OCI-LY1 (cell line): Measurements from ENCODE around the gene ABTB2.

Source experiments
- H2AFZ ChIP-seq: fragments of 200-600 bp; sonication (generic), shearing (Covaris generic); 2 replicates; pipeline ENCODE4 v1.6.0; 2014; ENCODE audit warnings: antibody characterized with exemption, mild to moderate bottlenecking, low read length
- H3F3A ChIP-seq: fragments of 200-600 bp; sonication (generic), shearing (Covaris generic); 2 replicates; pipeline ENCODE4 v1.6.0; 2014; ENCODE audit warnings: mild to moderate bottlenecking, antibody characterized with exemption, low read length, moderate library complexity; ENCODE audit not compliant: insufficient read depth
- H3K27ac ChIP-seq: fragments of 200-600 bp; sonication (generic); 2 replicates; pipeline ENCODE4 v1.5.1; 2014; ENCODE audit warnings: low read length, mixed run types, mild to moderate bottlenecking, low read depth; ENCODE audit not compliant: poor library complexity, severe bottlenecking
- H3K27me3 ChIP-seq: fragments of 200-600 bp; sonication (generic); 2 replicates; pipeline ENCODE4 v1.6.0; 2014; ENCODE audit warnings: antibody characterized with exemption, mild to moderate bottlenecking, low read length, moderate library complexity; ENCODE audit not compliant: insufficient read depth
- H3K36me3 ChIP-seq: fragments of 200-600 bp; sonication (generic); 2 replicates; pipeline ENCODE4 v1.6.1; 2014; ENCODE audit warnings: mild to moderate bottlenecking, antibody characterized with exemption, low read length, moderate library complexity, mixed read lengths; ENCODE audit not compliant: insufficient read depth
- H3K4me1 ChIP-seq: fragments of 200-600 bp; sonication (generic); 2 replicates; pipeline ENCODE4 v1.5.1; 2014; ENCODE audit warnings: mild to moderate bottlenecking, low read length, moderate library complexity; ENCODE audit not compliant: insufficient read depth, severe bottlenecking
- H3K4me2 ChIP-seq: fragments of 200-600 bp; sonication (generic), shearing (Covaris generic); 2 replicates; pipeline ENCODE4 v1.6.1; 2014; ENCODE audit warnings: low read length
- H3K4me3 ChIP-seq: fragments of 200-600 bp; sonication (generic); 2 replicates; pipeline ENCODE4 v1.5.1; 2014; ENCODE audit warnings: low read length, low read depth, mild to moderate bottlenecking, mixed read lengths; ENCODE audit not compliant: poor library complexity, severe bottlenecking
- H3K79me2 ChIP-seq: fragments of 200-600 bp; shearing (Covaris generic); 2 replicates; pipeline ENCODE4 v1.6.1; 2016; ENCODE audit warnings: mixed run types, low read length, mixed read lengths; ENCODE audit not compliant: insufficient read depth
- H3K9ac ChIP-seq: fragments of 200-600 bp; sonication (generic), shearing (Covaris generic); 2 replicates; pipeline ENCODE4 v1.6.1; 2014; ENCODE audit warnings: mild to moderate bottlenecking, low read length, mixed read lengths
- H3K9me2 ChIP-seq: fragments of 200-600 bp; sonication (generic), shearing (Covaris generic); 2 replicates; pipeline ENCODE4 v1.6.1; 2014; ENCODE audit warnings: low read depth, mild to moderate bottlenecking, low read length, mixed read lengths
- H3K9me3 ChIP-seq: fragments of 200-600 bp; shearing (Covaris generic); 2 replicates; pipeline ENCODE4 v1.6.1; 2014; ENCODE audit warnings: low read length, mixed read lengths
- H4K20me1 ChIP-seq: fragments of 200-600 bp; sonication (generic), shearing (Covaris generic); 2 replicates; pipeline ENCODE4 v1.6.0; 2016; ENCODE audit warnings: mild to moderate bottlenecking, low read length; ENCODE audit not compliant: insufficient read depth
- CTCF ChIP-seq: fragments of 200-600 bp; sonication (generic), shearing (Covaris generic); IDR thresholded peaks from 2 replicates; pipeline ENCODE4 v1.5.1; 2017; ENCODE audit warnings: mild to moderate bottlenecking, antibody characterized with exemption, low read length, moderate library complexity, mixed read lengths
- EZH2 ChIP-seq: fragments of 200-600 bp; sonication (generic), shearing (Covaris generic); IDR thresholded peaks from 2 replicates; pipeline ENCODE4 v1.8.0; 2017; ENCODE audit warnings: borderline replicate concordance, mixed run types, mild to moderate bottlenecking, antibody characterized with exemption, low read length, moderate library complexity, mixed read lengths

The ABTB2 gene

GRCh38 chr11:34292111-34292510 is 65.7 kb downstream of the ABTB2 start:
- Histone ChIP-seq H3K9me3 (no peaks in the 10 kb centered on the region), H4K20me1 (no peaks in the 10 kb centered on the region), H2AFZ (no peak overlapping the region), H3K27me3 (no peaks in the 10 kb centered on the region), H3K27ac (no peak overlapping the region), H3K4me3 (no peak overlapping the region), H3K79me2 (no peaks in the 10 kb centered on the region), H3K9ac (no peak overlapping the region), H3K4me1 (no peaks in the 10 kb centered on the region), H3F3A (no peaks in the 10 kb centered on the region), H3K36me3 (no peaks in the 10 kb centered on the region), H3K9me2 (no peaks in the 10 kb centered on the region), H3K4me2 (no peak overlapping the region)
- TF ChIP-seq EZH2 (no peak), CTCF (no peak)

- Histone ChIP-seq H3K27ac (no peak overlapping the region), H3K36me3 (no peaks in the 10 kb centered on the region), H3K79me2 (no peaks in the 10 kb centered on the region), H3K9me2 (no peaks in the 10 kb centered on the region), H3K9ac (no peak overlapping the region), H2AFZ (no peak overlapping the region), H3K4me2 (no peak overlapping the region), H3K4me3 (no peak overlapping the region), H4K20me1 (no peaks in the 10 kb centered on the region), H3K9me3 (no peaks in the 10 kb centered on the region), H3K27me3 (no peaks in the 10 kb centered on the region), H3F3A (no peaks in the 10 kb centered on the region), H3K4me1 (no peaks in the 10 kb centered on the region)
- no peak for TF ChIP-seq CTCF
- TF ChIP-seq EZH2 = no peak
Measured at GRCh38 chr11:34290926-34291325, 66.9 kb downstream of the ABTB2 start.

- H3K27me3 ChIP-seq = no peaks in the 10 kb centered on the region
- H3K9me3 ChIP-seq = no peaks in the 10 kb centered on the region
- H3K9me2 ChIP-seq = no peaks in the 10 kb centered on the region
- H3K4me1 ChIP-seq = no peaks in the 10 kb centered on the region
- H3F3A ChIP-seq = no peaks in the 10 kb centered on the region
- no peak overlapping the region for H3K4me2 ChIP-seq
- no peak overlapping the region for H3K4me3 ChIP-seq
- H3K9ac ChIP-seq = no peak overlapping the region
- H3K79me2 ChIP-seq = no peaks in the 10 kb centered on the region
- TF ChIP-seq EZH2 (no peak), CTCF (no peak)
- H3K27ac ChIP-seq = no peak overlapping the region
- no peaks in the 10 kb centered on the region for H3K36me3 ChIP-seq
- no peaks in the 10 kb centered on the region for H4K20me1 ChIP-seq
- no peak overlapping the region for H2AFZ ChIP-seq
Measured at GRCh38 chr11:34288492-34288891, 69.3 kb downstream of the ABTB2 start.
